Stimulated activated memory B cell treated with anti-CD40 and anti-IgM and Interleukin-4, amounts not matched to agents 10 μg/mL and 1 μg/mL and 100 μg/mL, for 72 hours (primary cell): ENCODE data around the gene JARID2.

ENCODE experiments used
- ATAC-seq: fragments of 150-1000 bp; cut with Tn5 transposase; 2 replicates; pipeline ENCODE4 v1.10.0; 2021
- H3K27ac Mint-ChIP-seq: one replicate; pipeline ENCODE4 v1.8.0; 2022; ENCODE audit warnings: mild to moderate bottlenecking, mixed read lengths
- H3K27me3 Mint-ChIP-seq: one replicate; pipeline ENCODE4 v1.8.0; 2022; ENCODE audit warnings: mixed read lengths
- H3K36me3 Mint-ChIP-seq: one replicate; pipeline ENCODE4 v1.8.0; 2022; ENCODE audit warnings: mixed read lengths
- H3K4me1 Mint-ChIP-seq: one replicate; pipeline ENCODE4 v1.8.0; 2022; ENCODE audit warnings: mixed read lengths
- H3K4me3 Mint-ChIP-seq: one replicate; pipeline ENCODE4 v1.8.0; 2022; ENCODE audit warnings: mild to moderate bottlenecking, moderate library complexity, mixed read lengths
- H3K9me3 Mint-ChIP-seq: one replicate; pipeline ENCODE4 v1.8.0; 2022; ENCODE audit warnings: mixed read lengths

The JARID2 gene

GRCh38 chr6:15268137-15268908 lies 22.5 kb downstream of the JARID2 start:
- Mint-ChIP-seq H3K27ac (no peak overlapping the region), H3K4me3 (no peak overlapping the region)

GRCh38 chr6:15269011-15269410 lies 23.1 kb downstream of the JARID2 start:
- Mint-ChIP-seq H3K27ac (no peak overlapping the region), H3K4me1 (peaks cover 85% of the 10 kb centered on the region), H3K9me3 (no peaks in the 10 kb centered on the region), H3K36me3 (no peaks in the 10 kb centered on the region), H3K4me3 (no peak overlapping the region), H3K27me3 (no peaks in the 10 kb centered on the region)
- ATAC-seq = no peak

More at GRCh38 chr6:15268137-15268908, 22.5 kb downstream of the JARID2 start:
- Mint-ChIP-seq H3K36me3 (no peaks in the 10 kb centered on the region), H3K27me3 (no peaks in the 10 kb centered on the region), H3K4me1 (peaks cover 86% of the 10 kb centered on the region), H3K9me3 (no peaks in the 10 kb centered on the region)
- ATAC-seq = no peak

- Mint-ChIP-seq H3K9me3 (no peaks in the 10 kb centered on the region), H3K36me3 (no peaks in the 10 kb centered on the region), H3K27me3 (no peaks in the 10 kb centered on the region), H3K27ac (no peak overlapping the region), H3K4me3 (no peak overlapping the region), H3K4me1 (peaks cover 85% of the 10 kb centered on the region)
- ATAC-seq = no peak
These were observed 23.8 kb downstream of the JARID2 start for GRCh38 chr6:15269619-15270018.

GRCh38 chr6:15270402-15270801 lies 24.5 kb downstream of the JARID2 start:
- Mint-ChIP-seq H3K27ac (no peak overlapping the region), H3K9me3 (no peaks in the 10 kb centered on the region), H3K4me3 (no peak overlapping the region), H3K4me1 (peaks cover 81% of the 10 kb centered on the region), H3K36me3 (no peaks in the 10 kb centered on the region), H3K27me3 (no peaks in the 10 kb centered on the region)
- no peak for ATAC-seq

GRCh38 chr6:15272562-15272961 lies 26.7 kb downstream of the JARID2 start:
- Mint-ChIP-seq H3K36me3 (no peaks in the 10 kb centered on the region), H3K4me1 (peaks cover 80% of the 10 kb centered on the region), H3K27ac (no peak overlapping the region), H3K4me3 (no peak overlapping the region), H3K27me3 (no peaks in the 10 kb centered on the region), H3K9me3 (no peaks in the 10 kb centered on the region)
- ATAC-seq = no peak

GRCh38 chr6:15274692-15275387 lies 29.0 kb downstream of the JARID2 start:
- no peaks in the 10 kb centered on the region for H3K27me3 Mint-ChIP-seq
- no peak overlapping the region for H3K4me3 Mint-ChIP-seq
- H3K9me3 Mint-ChIP-seq = no peaks in the 10 kb centered on the region
- H3K4me1 Mint-ChIP-seq = peaks cover 80% of the 10 kb centered on the region
- no peaks in the 10 kb centered on the region for H3K36me3 Mint-ChIP-seq
- no peak for ATAC-seq
- H3K27ac Mint-ChIP-seq = no peak overlapping the region

- H3K36me3 Mint-ChIP-seq = no peaks in the 10 kb centered on the region
- H3K27me3 Mint-ChIP-seq = no peaks in the 10 kb centered on the region
- H3K4me3 Mint-ChIP-seq = no peak overlapping the region
- H3K9me3 Mint-ChIP-seq = no peaks in the 10 kb centered on the region
- H3K27ac Mint-ChIP-seq = no peak overlapping the region
- no peak for ATAC-seq
- peaks cover 82% of the 10 kb centered on the region for H3K4me1 Mint-ChIP-seq
These were observed 30.4 kb downstream of the JARID2 start for GRCh38 chr6:15276036-15276985.

- H3K27me3 Mint-ChIP-seq = no peaks in the 10 kb centered on the region
- no peaks in the 10 kb centered on the region for H3K9me3 Mint-ChIP-seq
- peaks cover 7% of the 10 kb centered on the region for H3K36me3 Mint-ChIP-seq
- no peak overlapping the region for H3K4me3 Mint-ChIP-seq
- peak overlapping the region; percentile 52 for H3K27ac Mint-ChIP-seq
- no peak for ATAC-seq
- peaks cover 88% of the 10 kb centered on the region for H3K4me1 Mint-ChIP-seq
These were observed 33.3 kb downstream of the JARID2 start for GRCh38 chr6:15279047-15279661.

GRCh38 chr6:15280028-15280427 lies 34.2 kb downstream of the JARID2 start:
- peaks cover 9% of the 10 kb centered on the region for H3K36me3 Mint-ChIP-seq
- no peak for ATAC-seq
- no peaks in the 10 kb centered on the region for H3K9me3 Mint-ChIP-seq
- no peak overlapping the region for H3K4me3 Mint-ChIP-seq
- peaks cover 86% of the 10 kb centered on the region for H3K4me1 Mint-ChIP-seq
- H3K27ac Mint-ChIP-seq = peak overlapping the region; percentile 37
- no peaks in the 10 kb centered on the region for H3K27me3 Mint-ChIP-seq

GRCh38 chr6:15280961-15281360 lies 35.1 kb downstream of the JARID2 start:
- peak overlapping the region; percentile 37 for H3K27ac Mint-ChIP-seq
- H3K4me3 Mint-ChIP-seq = peak overlapping the region; percentile 1
- no peak for ATAC-seq
- H3K27me3 Mint-ChIP-seq = no peaks in the 10 kb centered on the region
- H3K36me3 Mint-ChIP-seq = peaks cover 9% of the 10 kb centered on the region
- peaks cover 81% of the 10 kb centered on the region for H3K4me1 Mint-ChIP-seq
- H3K9me3 Mint-ChIP-seq = no peaks in the 10 kb centered on the region

GRCh38 chr6:15282334-15282733 lies 36.5 kb downstream of the JARID2 start:
- no peak overlapping the region for H3K4me3 Mint-ChIP-seq
- H3K4me1 Mint-ChIP-seq = peaks cover 72% of the 10 kb centered on the region
- ATAC-seq = no peak
- H3K27me3 Mint-ChIP-seq = no peaks in the 10 kb centered on the region
- H3K9me3 Mint-ChIP-seq = no peaks in the 10 kb centered on the region
- peak overlapping the region; percentile 3 for H3K27ac Mint-ChIP-seq
- peaks cover 9% of the 10 kb centered on the region for H3K36me3 Mint-ChIP-seq

- Mint-ChIP-seq H3K36me3 (peaks cover 12% of the 10 kb centered on the region), H3K9me3 (no peaks in the 10 kb centered on the region), H3K27me3 (no peaks in the 10 kb centered on the region), H3K4me1 (peaks cover 72% of the 10 kb centered on the region), H3K4me3 (no peak overlapping the region), H3K27ac (no peak overlapping the region)
- ATAC-seq = no peak
These were observed 38.1 kb downstream of the JARID2 start for GRCh38 chr6:15283986-15284361.

GRCh38 chr6:15284743-15285142 lies 38.9 kb downstream of the JARID2 start:
- H3K27ac Mint-ChIP-seq = no peak overlapping the region
- peaks cover 66% of the 10 kb centered on the region for H3K4me1 Mint-ChIP-seq
- H3K27me3 Mint-ChIP-seq = no peaks in the 10 kb centered on the region
- no peak overlapping the region for H3K4me3 Mint-ChIP-seq
- no peaks in the 10 kb centered on the region for H3K9me3 Mint-ChIP-seq
- peaks cover 14% of the 10 kb centered on the region for H3K36me3 Mint-ChIP-seq
- ATAC-seq = no peak

- Mint-ChIP-seq H3K27ac (no peak overlapping the region), H3K4me3 (no peak overlapping the region), H3K4me1 (peaks cover 56% of the 10 kb centered on the region), H3K27me3 (no peaks in the 10 kb centered on the region), H3K36me3 (peaks cover 14% of the 10 kb centered on the region), H3K9me3 (no peaks in the 10 kb centered on the region)
- ATAC-seq = no peak
These were observed 39.9 kb downstream of the JARID2 start for GRCh38 chr6:15285682-15286294.
